GM23338 (cell line): Measurements from ENCODE around the gene NEURL1B.

ENCODE experiments used
- EZH2 ChIP-seq: fragments of 200-600 bp; sonication (generic); IDR thresholded peaks from one replicate; pipeline ENCODE4 v1.8.0; 2017; ENCODE audit warnings: antibody characterized with exemption, mild to moderate bottlenecking, low read depth; ENCODE audit not compliant: unreplicated experiment
- EZH2phosphoT487 ChIP-seq: fragments of 200-600 bp; sonication (generic); IDR thresholded peaks from one replicate; pipeline ENCODE4 v1.8.1; 2018; ENCODE audit warnings: antibody characterized with exemption; ENCODE audit not compliant: unreplicated experiment
- JUNB ChIP-seq: IDR thresholded peaks from one replicate; pipeline ENCODE4 v1.6.1; 2016; ENCODE audit warnings: antibody characterized with exemption; ENCODE audit not compliant: unreplicated experiment
- POLR2AphosphoS5 ChIP-seq: IDR thresholded peaks from 2 replicates; pipeline ENCODE4 v1.6.1; 2016; ENCODE audit warnings: antibody characterized with exemption, low read depth
- TF ChIP-seq, protein P1 (sequence below), 2 experiments: fragments of 200-600 bp in 1 of 2; sonication (generic) in 1 of 2; conservative IDR thresholded peaks; 2 replicates each; pipeline versions ENCODE4 v1.5.1 to v1.6.1; 2016 to 2017; ENCODE audit warnings: antibody characterized with exemption in 2 of 2, low read depth in 2 of 2, mild to moderate bottlenecking in 2 of 2, moderate library complexity in 1 of 2
- TF ChIP-seq, protein P2 (sequence below): IDR thresholded peaks from 2 replicates; pipeline ENCODE4 v1.6.1; 2016; ENCODE audit warnings: antibody characterized with exemption

DNA sequence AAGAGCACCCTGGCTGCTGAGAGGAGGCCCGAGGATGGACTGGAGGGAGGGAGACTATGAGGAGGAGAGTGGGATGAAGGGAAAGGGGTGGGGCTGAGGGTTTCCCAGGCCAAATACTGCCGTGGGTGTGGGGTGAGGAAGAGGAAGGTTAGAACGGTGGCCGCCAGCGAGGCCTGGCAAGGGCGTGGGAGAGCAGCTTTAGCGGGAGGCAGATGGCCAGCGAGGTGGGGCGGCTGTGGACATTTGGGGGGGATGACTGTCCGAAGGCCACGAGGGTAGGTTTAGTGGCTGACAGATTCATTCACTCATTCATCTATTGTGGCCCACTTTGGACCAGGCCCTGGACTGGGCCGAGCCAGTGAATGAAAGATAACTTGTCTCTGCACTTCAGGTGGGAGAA, 47.8 kb upstream of the NEURL1B start:
- no peak for TF ChIP-seq EZH2
- TF ChIP-seq, protein P1, sequence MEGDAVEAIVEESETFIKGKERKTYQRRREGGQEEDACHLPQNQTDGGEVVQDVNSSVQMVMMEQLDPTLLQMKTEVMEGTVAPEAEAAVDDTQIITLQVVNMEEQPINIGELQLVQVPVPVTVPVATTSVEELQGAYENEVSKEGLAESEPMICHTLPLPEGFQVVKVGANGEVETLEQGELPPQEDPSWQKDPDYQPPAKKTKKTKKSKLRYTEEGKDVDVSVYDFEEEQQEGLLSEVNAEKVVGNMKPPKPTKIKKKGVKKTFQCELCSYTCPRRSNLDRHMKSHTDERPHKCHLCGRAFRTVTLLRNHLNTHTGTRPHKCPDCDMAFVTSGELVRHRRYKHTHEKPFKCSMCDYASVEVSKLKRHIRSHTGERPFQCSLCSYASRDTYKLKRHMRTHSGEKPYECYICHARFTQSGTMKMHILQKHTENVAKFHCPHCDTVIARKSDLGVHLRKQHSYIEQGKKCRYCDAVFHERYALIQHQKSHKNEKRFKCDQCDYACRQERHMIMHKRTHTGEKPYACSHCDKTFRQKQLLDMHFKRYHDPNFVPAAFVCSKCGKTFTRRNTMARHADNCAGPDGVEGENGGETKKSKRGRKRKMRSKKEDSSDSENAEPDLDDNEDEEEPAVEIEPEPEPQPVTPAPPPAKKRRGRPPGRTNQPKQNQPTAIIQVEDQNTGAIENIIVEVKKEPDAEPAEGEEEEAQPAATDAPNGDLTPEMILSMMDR (conservative IDR thresholded peaks at IDR 0.05; ENCODE audit: low read depth in 2 of 2), result no peak
- no peak for TF ChIP-seq EZH2phosphoT487
- no peak for TF ChIP-seq JUNB
- no peak for TF ChIP-seq POLR2AphosphoS5
- TF ChIP-seq, protein P2, sequence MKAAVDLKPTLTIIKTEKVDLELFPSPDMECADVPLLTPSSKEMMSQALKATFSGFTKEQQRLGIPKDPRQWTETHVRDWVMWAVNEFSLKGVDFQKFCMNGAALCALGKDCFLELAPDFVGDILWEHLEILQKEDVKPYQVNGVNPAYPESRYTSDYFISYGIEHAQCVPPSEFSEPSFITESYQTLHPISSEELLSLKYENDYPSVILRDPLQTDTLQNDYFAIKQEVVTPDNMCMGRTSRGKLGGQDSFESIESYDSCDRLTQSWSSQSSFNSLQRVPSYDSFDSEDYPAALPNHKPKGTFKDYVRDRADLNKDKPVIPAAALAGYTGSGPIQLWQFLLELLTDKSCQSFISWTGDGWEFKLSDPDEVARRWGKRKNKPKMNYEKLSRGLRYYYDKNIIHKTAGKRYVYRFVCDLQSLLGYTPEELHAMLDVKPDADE, result no peak
